AG09309 (cell line): ENCODE measurements around the gene STK32C.

Experiments
- DNase-seq: peaks from one replicate; pipeline ENCODE4 v3.0.0-alpha.2; 2010; ENCODE audit warnings: low read depth
- H3K4me3 ChIP-seq: 2 replicates; pipeline ENCODE4 v1.5.1; 2011; ENCODE audit warnings: mild to moderate bottlenecking, low read depth, low read length, moderate library complexity; ENCODE audit not compliant: control insufficient read depth
- CTCF ChIP-seq: IDR thresholded peaks from 2 replicates; pipeline ENCODE4 v1.5.1; 2011; ENCODE audit warnings: mild to moderate bottlenecking, low read depth, low read length, inconsistent platforms; ENCODE audit not compliant: insufficient read depth, control insufficient read depth; ENCODE audit errors: missing control alignments

STK32C gene

DNA sequence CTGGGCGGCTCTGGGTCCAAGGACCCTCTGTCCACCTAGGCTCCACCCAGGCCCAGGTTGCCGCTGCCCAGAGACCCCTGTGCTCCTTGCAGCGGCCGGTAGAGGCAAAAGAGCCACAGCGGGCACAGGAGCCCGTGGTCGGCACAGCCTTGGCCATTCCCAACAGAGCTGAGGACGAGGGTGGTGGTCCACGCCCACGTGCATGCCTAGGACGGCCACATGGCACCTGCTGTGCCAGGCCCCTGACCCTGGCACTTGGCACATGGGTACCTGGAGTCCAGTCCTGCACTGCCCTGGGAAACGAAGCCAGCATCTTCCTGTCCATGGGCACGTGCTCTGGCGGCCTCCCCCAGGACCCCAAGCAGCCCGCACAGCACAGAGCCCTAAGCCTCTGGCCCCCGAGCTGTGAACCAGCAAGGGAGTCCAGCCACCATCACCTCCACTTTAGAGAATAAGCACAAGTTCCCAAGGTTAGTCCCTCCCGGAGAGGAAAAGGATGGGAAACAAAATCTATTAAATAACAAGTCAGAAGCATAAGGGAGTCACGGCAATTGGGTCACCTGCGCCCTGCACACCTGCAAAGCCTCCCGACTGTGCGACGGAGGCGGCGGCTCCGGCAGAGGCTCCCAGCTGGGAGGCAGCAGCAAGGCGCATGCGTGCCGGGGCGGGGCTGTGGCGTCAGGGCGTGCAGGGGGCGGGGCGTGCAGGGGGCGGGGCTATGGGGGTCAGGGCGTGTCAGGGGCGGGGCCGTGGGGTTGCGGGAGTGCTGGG lies 59.1 kb downstream of the STK32C start:
- H3K4me3 ChIP-seq = no peak overlapping the region
- TF ChIP-seq CTCF = no peak
- no peak for DNase-seq

GRCh38 chr10:132247943-132248342 lies 59.8 kb downstream of the STK32C start:
- H3K4me3 ChIP-seq = no peak overlapping the region
- no peak for TF ChIP-seq CTCF
- no peak for DNase-seq

DNA sequence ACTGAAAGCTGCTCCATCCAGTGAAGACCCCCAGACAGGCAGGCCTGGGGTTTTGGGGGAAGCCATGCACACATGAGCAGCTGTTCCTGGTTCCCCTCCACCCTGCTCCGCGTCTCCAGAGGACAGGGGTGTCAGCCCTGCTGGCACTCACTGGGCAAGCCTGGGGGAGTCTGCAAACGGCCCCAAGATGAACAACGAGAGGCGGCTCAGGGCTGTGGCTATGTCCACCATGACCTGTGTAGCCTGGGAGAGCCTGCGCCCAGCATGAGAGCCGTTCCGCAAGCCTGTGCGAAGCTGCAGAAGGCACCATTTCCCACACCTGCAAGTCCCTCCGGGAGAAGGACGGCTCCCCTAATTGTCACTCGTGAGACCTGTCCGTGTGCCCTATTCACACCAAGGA lies 61.5 kb downstream of the STK32C start:
- no peak for DNase-seq
- H3K4me3 ChIP-seq = no peak overlapping the region
- TF ChIP-seq CTCF = no peak

DNA sequence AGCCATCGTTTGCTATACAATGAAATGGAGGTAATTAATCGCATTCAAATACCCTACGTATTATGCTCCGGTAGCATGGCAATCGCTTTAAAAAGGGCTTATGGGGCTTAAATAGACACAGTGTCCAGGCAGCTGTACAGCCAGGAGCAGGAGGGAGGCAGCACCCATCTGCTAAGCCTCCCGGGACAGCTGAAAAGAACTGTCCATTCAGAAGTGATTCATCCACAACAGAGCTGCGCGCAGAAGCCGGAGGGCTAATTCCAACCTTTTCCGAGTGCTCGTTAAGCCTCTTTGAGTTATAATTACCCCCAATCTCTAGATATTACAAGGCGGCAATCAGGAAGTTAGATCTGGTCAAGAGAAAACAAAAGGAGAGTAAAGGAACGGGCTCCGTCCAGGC lies 62.7 kb downstream of the STK32C start:
- no peak for TF ChIP-seq CTCF
- H3K4me3 ChIP-seq = no peak overlapping the region
- no peak for DNase-seq

DNA sequence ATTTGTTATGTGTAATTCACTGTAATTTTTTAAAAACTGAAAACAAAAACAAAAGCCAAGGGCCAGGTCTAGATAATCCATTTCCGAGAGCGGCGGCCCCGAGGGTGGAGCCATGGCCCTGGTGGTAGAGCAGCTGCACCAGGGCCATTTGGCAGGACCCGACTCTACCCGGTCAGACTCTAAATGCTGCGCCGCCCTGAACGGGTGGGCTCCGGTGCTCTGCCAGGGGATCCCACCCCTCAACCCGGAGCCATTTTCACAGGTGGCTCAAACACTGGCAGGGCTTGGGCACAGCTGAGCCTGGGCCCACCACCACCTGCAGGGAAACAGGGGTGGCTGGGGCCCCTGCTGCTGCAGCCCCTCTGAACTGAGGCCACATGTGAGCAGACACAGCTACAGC lies 64.1 kb downstream of the STK32C start:
- no peak overlapping the region for H3K4me3 ChIP-seq
- DNase-seq = no peak
- TF ChIP-seq CTCF = no peak

GRCh38 chr10:132243141-132243540 lies 64.6 kb downstream of the STK32C start:
- no peak for TF ChIP-seq CTCF
- no peak overlapping the region for H3K4me3 ChIP-seq
- DNase-seq = no peak
